IMR-90 (cell line): ENCODE data around the gene RFPL3.

ENCODE experiments used
- BHLHE40 ChIP-seq: fragments of 150-350 bp; IDR thresholded peaks from 2 replicates; pipeline ENCODE4 v1.6.1; 2016; ENCODE audit warnings: mild to moderate bottlenecking, low read depth, low read length
- RAD21 ChIP-seq: IDR thresholded peaks from 2 replicates; pipeline ENCODE4 v1.6.1; 2012; ENCODE audit warnings: low read length, improper control_type of control experiment
- RFX5 ChIP-seq: IDR thresholded peaks from 2 replicates; pipeline ENCODE4 v1.8.0; 2012; ENCODE audit warnings: low read depth, mild to moderate bottlenecking, low read length, moderate library complexity

GRCh38 chr22:32401486-32401885 is 43.8 kb downstream of the RFPL3 start:
- no peak for TF ChIP-seq RFX5
- TF ChIP-seq BHLHE40 = no peak
- no peak for TF ChIP-seq RAD21
